ENCODE measurements around the gene AP3D1.

GRCh38 chr19:2055931-2056836 lies 95.2 kb downstream of the AP3D1 start:
- TF ChIP-seq CTCF (IDR thresholded peaks at IDR 0.05) (no peak), POLR2AphosphoS5 (IDR thresholded peaks at IDR 0.05) (peak in 2 of 3 donors; percentile 61 to 62), POLR2A (IDR thresholded peaks at IDR 0.05) (peak; percentile 24)
